ENCODE results near the gene CERS1.

CERS1 gene

DNA sequence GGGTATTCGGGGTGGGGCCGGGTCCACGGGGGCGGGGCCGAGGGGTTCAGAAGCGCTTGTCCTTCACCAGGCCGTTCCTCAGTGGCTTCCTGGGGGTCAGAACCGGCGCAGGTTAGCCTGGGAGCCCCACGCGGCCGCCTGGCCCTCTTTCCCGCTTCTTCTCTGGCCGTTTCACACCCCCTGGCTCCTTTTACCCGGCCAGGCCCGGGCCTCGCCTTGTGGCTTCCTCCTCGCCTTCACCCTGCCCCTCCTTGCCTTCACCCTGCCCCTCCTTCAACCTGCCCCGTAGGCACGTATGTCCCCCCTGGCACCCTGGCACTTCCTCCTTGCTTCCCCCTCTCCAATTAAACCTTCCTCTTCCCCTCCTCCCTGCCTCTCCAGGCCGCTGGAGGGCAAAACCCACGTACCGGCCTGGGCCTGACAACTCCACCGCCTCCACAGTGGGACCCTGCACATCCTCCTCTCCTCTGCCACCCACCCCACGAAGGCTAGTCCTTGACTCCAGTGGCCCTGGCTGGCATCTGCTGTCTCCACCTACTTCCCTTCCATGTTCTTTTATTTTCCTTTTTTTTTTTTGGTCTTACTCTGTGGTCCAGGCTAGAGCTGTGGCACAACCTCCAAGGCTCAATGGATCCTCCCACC lies 25.3 kb downstream of the CERS1 start:
- POLR2A ChIA-PET: no interaction called here
- CTCF ChIA-PET: interaction anchor here (0.6 to 2.0 kb wide), 5 partner anchors 9 to 282 kb away, joined by 3 to 5 read pairs (median 3); partner anchors contain the start of gene REX1BD
- no peak overlapping the region for H3K4me3 ChIP-seq (ENCODE audit: low read depth, low read length)
- TF ChIP-seq, protein P1, sequence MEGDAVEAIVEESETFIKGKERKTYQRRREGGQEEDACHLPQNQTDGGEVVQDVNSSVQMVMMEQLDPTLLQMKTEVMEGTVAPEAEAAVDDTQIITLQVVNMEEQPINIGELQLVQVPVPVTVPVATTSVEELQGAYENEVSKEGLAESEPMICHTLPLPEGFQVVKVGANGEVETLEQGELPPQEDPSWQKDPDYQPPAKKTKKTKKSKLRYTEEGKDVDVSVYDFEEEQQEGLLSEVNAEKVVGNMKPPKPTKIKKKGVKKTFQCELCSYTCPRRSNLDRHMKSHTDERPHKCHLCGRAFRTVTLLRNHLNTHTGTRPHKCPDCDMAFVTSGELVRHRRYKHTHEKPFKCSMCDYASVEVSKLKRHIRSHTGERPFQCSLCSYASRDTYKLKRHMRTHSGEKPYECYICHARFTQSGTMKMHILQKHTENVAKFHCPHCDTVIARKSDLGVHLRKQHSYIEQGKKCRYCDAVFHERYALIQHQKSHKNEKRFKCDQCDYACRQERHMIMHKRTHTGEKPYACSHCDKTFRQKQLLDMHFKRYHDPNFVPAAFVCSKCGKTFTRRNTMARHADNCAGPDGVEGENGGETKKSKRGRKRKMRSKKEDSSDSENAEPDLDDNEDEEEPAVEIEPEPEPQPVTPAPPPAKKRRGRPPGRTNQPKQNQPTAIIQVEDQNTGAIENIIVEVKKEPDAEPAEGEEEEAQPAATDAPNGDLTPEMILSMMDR (IDR thresholded peaks at IDR 0.05; ENCODE audit: insufficient read depth, low read length, missing control alignments): no peak
- DNase-seq (ENCODE audit: low read depth, low spot score): no peak

DNA sequence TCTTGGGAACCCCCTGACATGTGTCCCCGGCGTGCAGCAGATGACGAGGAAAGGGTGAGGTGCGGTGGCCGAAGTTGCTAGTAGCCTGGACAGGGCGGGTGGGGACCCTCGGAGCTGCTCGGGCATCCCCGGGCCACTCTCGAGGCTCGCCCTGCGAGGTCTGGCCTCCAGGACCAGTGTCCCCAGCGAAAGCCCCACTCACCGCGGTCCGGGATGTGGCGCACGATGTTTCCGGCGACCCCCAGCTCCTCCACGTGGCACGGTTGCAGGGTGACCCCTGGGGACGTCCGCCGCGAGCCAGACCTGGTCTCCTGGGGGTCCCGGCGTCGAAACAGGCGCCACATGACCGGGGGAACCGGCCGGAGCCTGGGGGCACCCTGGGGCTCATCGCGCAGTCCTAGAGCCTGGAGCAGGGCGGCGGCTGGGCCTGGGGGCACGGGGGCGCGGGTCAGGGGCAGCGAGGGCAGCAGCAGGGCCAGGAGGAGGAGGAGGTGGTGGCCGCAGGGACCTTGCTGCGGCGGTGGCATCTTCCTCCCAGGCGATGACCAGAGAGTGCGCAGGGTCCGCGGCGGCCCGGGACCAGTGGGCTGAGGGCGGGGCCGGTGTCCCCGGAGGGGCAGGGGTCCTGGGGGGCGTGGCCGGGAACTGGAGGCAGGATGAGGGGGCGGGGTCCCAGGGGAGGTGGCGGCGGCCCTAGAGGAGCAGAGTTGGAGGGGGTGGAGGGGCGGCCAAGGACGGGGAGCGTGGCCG lies 26.0 kb downstream of the CERS1 start:
- no peak overlapping the region for H3K4me3 ChIP-seq (ENCODE audit: low read depth, low read length)
- DNase-seq (ENCODE audit: low read depth, low spot score): no peak
- TF ChIP-seq, protein P1 (IDR thresholded peaks at IDR 0.05; ENCODE audit: insufficient read depth, low read length, missing control alignments): no peak
- POLR2A ChIA-PET: no interaction called here
- CTCF ChIA-PET: interaction anchor here (0.8 to 1.8 kb wide), 3 partner anchors 15 to 117 kb away, joined by 3 to 5 read pairs (median 3); no protein-coding TSS in a partner anchor

DNA sequence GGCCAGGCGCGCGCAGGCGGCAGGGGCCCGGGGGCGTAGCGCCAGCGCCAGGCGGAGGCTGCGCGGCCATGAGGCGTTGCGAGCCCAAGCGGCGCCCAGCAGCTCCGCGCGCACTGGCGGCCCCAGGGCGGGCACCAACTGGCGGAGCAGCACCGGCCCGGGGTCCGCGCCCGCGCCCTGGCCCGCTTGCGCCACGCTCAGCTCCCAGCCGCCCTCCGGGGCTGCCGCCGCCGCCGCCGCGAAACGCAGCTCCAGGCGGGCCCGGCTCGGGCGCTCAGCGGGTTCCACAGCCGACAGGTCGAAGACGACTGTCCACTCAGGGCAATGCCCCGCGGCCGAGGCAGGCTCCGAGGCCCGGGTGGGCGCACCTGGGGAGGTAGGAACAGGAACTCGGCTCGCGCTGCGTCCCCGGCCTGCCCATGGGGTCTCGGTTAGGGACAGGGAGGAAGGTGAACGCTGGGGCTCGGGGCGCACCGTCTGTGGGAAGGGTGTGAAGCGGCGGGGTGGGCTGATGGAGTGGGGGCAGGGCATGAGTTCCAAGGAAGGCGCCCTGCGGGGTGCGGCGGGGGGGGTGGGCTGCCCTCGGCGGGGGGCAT lies 26.8 kb downstream of the CERS1 start:
- TF ChIP-seq, protein P1 (IDR thresholded peaks at IDR 0.05; ENCODE audit: insufficient read depth, low read length, missing control alignments): no peak
- H3K4me3 ChIP-seq (ENCODE audit: low read depth, low read length): no peak overlapping the region
- CTCF ChIA-PET: interaction anchor here (0.8 to 7.0 kb wide), 5 partner anchors 10 to 118 kb away, joined by 3 to 101 read pairs (median 3); no protein-coding TSS in a partner anchor
- POLR2A ChIA-PET: no interaction called here
- DNase-seq (ENCODE audit: low read depth, low spot score): no peak

DNA sequence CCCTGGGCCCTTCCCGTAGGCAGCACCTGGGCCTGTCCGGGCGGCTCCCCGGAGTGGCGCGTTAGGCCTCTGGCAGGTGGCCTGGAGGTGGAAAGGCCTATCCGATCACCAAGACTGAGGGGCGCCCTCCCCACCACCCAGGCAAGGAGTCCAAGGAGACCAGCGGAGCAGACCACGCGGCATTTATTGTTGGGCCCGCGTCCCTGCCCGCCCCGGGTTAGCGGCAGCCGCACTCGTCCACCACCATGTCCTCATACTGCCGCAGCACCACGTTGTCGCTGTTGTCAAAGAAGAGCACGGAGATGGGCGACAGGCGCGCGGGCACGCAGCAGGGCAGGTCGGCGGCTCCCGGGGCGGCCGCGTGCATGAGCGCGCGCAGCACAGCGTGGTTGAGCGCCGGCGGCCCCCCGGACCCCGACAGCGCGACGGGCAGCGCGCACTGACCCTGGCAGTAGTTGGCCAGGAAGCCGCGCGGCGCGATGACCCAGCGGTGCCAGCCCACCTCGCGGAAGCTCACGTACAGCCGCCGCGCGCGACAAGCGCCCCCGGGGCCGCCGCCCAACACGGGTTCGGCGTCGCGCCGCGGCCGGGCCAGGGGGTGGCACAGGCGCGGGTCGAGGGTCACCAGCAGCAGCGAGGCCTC lies 27.5 kb downstream of the CERS1 start:
- ChIA-PET CTCF (interaction anchor here (0.9 to 13.9 kb wide), 6 partner anchors 11 to 418 kb away, joined by 3 to 249 read pairs (median 4); no protein-coding TSS in a partner anchor), POLR2A (no interaction called here)
- TF ChIP-seq, protein P1 (IDR thresholded peaks at IDR 0.05; ENCODE audit: insufficient read depth, low read length, missing control alignments): no peak

DNA sequence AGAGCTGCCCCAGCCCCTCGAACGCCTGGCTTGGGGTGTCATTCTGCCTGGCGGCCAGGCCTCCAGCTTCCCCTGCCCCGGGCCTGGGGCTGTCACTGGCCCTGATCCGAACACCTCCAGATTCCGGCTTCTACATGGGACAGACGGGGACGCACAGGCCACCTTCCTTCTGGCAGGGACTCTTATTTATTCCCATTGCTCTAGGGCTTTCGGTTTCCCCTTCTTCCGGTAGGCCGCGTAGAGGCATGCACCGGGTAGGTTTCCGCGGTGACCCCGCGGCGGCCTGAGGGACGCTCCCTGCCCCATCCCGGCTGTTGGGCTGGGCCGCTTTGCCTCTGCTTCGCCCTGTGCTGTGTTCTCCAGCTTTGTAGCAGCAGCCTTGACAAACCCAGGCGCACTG lies 28.2 kb downstream of the CERS1 start:
- TF ChIP-seq, protein P1 (IDR thresholded peaks at IDR 0.05; ENCODE audit: insufficient read depth, low read length, missing control alignments): no peak
- POLR2A ChIA-PET: no interaction called here
- CTCF ChIA-PET: interaction anchor here (0.9 to 13.9 kb wide), 12 partner anchors 12 to 418 kb away, joined by 3 to 249 read pairs (median 4); no protein-coding TSS in a partner anchor
- no peak for DNase-seq (ENCODE audit: low read depth, low spot score)
- H3K4me3 ChIP-seq (ENCODE audit: low read depth, low read length): no peak overlapping the region

More for the DNA sequence above, 27.5 kb downstream of the CERS1 start:
- DNase-seq (ENCODE audit: low read depth, low spot score): no peak
- no peak overlapping the region for H3K4me3 ChIP-seq (ENCODE audit: low read depth, low read length)

Data from AG04449 (cell line).